ENCODE measurements around the gene SF3B6. TPM values are rescaled to one million over a fixed set of nuclear protein-coding genes. Genes with fewer than 3 reads are reported as not detected.
A peak's percentile ranks its signal among the peaks of the same experiment; 100 is the strongest.
"Not testable (repeated sequence)": the region's sequence is repeated elsewhere in the genome, so short reads cannot be mapped to it uniquely, and the experiment has no call there.

Gene SF3B6
- total RNA-seq, 1 donor from 2014 or later: 124 TPM

DNA sequence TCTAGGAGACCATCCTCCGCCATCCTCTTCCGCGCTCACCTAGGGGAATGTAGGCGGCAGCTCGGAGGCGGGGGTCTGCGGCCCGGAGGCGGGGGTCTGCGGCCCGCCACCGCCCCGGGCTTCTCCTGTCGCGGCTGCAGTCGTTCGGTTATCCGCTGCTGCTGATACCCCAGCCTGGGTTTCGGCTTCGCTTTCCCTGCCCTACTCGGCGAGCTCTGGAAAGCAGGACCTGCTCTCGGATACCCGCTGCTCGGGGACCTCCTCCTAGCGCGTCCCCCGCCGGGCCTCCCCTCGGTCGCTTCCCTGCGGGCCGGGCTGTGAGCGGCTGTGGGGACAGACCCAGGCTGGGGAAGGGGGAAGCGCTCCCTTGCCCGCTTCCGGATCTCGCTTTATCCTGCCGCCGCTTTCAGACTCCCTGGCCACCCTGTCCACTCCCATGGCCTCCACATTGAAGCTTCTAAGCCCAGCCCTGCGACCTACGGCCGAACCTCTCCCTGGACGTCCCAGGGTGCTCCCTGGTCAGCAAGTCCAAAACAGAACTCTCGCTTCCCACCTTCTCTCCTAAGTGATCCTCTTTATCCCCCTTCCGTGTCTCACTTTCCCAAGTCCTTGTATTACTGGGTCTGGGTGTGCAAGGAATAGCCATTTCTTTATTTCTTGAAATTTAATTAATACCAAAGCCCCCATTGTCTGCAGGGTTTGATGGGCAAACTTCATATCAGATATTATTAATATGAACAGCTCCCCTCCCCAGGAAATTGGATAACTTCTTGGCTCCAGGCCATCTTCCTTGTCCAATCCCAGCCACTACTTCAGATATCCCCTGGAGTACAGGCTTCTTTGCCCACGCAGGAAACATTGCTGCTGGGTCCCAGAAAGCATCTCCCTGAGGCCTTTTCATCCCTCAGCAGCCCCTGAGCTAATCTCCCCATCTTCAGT, 25.8 kb downstream of the SF3B6 start:
- DNase-seq: no peak

DNA sequence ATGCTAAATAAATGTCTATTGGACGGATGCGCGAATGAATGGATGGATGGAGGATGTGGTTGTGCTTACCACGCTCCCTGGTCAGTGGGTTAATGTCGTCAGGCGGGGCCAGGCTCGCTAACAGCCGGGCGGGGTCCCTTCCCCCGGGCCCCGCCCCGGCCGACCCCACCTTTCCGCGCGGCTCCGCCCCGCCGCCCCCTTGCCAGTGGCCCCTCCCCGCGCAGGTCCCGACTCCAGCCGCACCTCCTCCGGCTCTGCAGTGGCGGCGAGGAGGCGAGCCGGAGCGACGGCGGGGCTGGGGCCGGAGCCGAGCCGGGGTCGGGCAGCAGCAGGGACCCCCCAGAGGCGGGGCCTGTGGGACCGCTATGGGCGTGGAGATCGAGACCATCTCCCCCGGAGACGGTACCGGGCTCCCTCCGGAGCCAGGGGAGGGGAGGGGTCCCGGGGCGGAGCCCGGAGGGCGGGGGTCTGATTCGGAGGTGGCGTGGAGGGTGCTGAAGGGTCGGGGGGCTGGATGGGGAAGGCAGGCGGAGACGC, 26.6 kb downstream of the SF3B6 start, which contains the start of gene FKBP1B:
Gene FKBP1B, plus strand, starts transcription at position 257 of the 537 bp plus-strand sequence. Its CDS starts 109 bp downstream, at position 366.
- peak; percentile 24 for DNase-seq

DNA sequence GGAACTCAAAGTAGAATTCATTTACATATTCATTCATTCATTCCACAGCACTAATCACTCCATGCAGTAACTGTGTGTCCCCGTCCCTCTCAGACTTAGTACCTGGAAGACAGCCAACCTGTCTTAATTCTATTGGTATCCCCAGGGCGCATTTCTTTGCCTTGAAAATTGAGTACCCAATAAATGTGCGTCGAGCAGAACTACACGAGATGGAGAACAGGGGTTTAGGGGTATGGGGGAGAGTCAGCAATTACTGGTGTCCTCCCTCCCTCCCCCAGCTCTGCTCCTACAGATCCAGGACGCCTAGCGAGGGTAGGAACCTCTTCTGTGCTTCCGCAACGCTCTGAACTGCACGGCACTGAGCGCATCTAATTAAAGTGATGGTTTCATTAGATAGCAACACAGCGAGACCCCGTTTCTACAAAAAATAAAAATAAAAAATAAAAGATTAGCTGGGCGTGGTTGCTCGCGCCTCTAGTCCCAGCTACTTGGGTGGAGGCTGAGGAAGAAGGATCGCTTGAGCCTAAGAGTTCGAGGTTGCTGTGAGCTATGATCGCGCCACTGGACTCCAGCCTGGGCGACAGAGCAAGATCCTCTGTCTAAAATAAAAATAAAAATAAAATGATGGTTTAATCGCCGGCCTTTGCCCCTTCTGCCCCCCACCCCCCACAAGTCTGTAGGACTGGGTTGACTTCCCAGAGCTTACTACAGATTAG, 27.2 kb downstream of the SF3B6 start:
- no peak for DNase-seq

DNA sequence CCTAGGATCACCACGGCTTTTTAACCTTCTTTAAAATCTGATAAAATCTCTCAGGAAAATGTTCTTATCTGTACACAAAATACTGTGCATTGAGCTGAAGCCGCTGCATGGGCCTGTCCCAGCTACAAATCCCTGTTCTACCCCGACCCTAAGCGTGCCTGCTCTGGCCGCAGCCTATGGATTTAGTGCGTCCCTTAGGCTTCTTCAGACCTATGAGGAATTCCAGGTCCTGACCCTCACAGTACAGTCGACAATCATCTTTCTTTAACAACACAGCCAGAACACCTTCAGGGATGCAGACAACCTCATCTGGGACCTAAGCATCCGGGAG, 28.5 kb downstream of the SF3B6 start:
- DNase-seq: no peak

DNA sequence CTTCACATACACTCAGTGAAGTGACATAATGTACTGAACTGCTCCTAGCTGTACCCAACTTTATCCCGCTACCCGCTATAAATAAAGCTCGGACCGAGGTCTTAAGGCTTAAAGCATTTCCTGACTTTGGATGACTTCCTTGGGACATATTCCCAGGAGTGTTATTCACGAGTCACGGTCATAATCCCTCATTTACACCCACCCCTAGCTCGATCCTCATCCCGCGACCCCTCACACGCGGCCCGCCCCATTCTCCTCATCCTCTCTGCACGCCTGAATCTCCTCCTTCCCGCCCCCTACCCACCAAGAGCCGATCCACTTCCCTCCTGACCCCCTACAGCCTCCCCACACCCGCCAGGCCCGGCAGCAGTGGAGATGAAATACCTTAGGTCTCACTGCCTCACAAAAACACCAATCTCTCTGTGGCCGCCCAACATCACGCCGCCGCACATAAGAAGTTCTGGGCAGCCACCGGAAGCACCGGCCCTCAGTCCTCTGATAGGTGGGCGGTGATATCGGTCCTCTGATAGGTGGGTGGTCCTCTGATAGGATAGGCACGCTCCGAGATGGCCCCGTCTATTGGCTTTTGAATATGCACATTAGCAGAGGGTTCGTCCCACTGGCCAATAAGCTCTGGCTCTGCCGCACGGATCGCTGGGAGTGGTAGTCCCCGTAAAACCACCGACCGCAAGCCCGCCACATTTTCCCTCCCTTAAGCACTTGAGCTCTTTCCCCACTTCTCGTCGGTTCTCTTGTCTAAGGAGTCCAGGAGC, 29.0 kb downstream of the SF3B6 start, which contains the start of gene WDCP:
Gene WDCP, minus strand, starts transcription at position 462 of the 773 bp plus-strand sequence. CDS start 7,897 bp downstream, outside the sequence.
- DNase-seq: peak; percentile 97

DNA sequence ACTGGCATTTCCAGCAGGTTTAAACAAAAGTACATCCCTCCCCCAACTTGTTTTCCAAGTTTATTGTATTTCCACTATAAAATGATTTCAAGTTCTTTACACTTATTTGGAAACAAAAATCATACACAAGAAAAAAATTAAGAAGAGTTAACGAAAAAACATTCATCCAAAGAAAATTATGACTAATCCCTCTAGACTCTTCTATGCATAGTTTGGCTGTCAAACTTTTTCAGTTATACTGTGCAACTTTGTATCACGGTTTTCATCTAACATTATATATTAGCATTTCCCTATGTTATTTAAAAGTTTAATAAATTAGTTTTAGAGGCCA, 29.6 kb downstream of the SF3B6 start:
- DNase-seq: no peak

DNA sequence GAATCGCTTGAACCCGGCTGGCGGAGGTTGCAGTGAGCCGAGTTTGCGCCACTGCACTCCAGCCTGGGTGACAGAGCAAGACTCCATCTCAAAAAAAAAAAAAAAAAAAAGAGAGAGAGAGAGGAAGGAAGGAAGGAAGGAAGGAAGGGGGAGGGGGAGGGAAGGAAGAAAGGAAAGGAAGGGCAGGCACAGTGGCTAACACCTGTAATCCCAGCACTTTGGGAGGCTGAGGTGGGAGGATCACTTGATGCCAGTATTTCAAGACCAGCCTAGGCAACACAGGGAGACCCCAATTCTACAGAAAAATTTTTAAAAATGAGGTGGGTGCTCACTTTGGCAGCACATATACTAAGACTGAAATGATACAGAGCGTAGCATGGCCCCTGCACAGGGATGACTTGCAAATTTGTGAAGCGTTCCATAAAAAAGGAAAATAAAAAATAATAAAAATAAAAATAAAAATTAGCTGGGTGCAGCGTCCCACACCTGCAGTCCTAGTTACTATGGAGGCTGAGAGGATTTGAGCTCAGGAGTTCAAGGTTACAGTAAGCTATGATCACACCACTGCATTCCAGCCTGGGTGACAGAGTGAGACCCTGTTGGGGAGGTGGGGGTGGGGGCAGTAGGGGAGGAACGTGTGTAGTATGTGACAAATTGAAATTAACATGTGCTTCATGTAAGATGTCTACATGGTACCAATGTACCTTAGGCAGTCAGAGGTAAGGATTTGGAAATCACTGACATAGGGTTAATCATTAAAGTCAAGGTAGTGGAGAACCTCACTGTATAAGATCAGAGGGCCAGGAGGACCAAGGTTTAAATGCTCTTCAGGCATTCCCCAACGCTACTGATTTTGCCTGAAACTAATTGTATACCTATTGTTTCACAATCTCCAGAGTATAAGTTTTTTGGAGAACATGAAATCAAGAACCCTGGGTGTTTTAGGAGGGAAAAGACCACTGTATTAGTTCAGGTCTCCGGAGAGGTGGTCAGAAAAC, 30.3 kb downstream of the SF3B6 start:
- no peak for DNase-seq

DNA sequence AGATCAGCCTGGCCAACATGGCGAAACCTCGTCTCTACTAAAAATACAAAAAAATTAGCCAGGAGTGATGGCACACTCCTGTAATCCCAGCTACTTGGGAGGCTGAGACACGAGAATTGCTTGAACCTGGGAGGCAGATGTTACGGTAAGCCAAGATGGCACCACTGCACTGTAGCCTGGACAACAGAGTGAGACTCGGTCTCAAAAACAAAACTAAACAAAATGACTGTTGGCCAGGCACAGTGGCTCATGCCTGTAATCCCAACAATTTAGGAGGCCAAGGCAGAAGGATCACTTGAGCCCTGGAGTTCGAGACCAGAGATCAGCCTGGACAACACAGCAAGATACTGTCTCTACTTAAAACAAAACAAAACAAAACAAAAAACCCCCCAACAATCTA, 33.0 kb downstream of the SF3B6 start:
- not testable (repeated sequence) for DNase-seq

DNA sequence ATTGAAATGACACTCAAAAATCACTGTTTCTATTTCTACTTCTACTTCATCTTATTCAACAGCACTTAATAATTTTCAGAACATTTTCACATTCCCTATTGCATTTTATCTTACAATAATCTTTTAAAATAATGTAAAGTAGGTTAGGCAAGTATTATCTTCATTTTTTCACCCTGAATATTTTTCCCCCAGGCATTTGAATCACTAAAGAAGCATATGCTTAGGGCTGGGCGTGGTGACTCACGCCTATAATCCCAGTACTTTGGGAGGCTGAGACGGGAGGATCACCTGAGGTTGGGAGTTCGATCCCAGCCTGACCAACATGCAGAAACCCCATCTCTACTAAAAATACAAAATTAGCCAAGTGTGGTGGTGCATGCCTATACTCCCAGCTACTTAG, 35.6 kb downstream of the SF3B6 start:
- DNase-seq: no peak

DNA sequence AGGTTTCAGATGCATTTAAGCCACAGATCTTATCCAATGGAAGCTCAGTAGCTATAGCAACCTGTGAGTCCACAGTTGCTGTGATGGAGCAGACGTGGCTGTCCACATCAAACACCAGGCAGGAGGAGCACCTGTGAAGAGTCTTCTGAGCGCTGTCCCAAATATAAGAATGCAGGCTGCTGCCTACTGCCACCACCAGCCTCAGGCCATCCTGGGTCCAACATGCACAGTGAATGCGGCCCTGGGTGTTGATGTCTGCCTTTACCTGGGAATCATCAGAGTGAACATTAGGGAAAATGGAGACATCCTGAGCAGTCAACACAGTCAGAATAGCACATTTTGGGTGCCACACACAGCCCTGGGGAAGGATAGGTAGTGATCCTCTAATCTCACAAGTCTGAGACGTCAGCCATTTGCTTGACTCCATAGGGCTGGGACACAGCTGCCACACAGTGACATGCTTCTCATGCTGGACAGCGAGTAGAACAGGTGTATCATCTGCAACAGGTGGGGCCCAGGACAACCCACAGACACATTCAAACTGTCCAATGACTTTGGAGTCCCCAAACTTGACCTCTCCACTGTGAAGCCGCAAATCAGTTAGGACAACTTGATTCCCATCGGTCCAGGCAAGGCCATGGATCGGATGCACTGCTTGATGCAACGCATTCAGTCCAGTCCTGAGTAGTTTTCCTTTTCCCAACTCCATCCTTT, 37.2 kb downstream of the SF3B6 start:
- no peak for DNase-seq

DNA sequence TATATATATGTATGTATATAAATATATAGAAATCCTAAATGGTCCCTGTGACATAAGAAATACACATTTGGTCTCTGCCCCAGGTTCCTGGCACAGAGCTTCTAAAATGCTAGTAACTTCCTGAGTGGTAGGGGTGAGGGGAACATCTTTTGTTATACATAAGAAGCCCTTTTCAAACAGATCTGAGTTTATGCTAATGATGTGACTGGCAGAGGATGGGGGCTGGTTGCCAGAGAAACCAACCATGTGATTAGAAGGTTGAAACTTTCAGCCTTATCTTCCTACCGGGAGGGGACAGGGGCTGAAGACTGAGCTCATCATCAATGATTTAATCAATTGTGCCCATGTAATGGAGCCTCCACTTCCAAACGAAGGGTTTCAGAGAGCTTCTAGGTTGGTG, 49.9 kb downstream of the SF3B6 start:
- DNase-seq: no peak

DNA sequence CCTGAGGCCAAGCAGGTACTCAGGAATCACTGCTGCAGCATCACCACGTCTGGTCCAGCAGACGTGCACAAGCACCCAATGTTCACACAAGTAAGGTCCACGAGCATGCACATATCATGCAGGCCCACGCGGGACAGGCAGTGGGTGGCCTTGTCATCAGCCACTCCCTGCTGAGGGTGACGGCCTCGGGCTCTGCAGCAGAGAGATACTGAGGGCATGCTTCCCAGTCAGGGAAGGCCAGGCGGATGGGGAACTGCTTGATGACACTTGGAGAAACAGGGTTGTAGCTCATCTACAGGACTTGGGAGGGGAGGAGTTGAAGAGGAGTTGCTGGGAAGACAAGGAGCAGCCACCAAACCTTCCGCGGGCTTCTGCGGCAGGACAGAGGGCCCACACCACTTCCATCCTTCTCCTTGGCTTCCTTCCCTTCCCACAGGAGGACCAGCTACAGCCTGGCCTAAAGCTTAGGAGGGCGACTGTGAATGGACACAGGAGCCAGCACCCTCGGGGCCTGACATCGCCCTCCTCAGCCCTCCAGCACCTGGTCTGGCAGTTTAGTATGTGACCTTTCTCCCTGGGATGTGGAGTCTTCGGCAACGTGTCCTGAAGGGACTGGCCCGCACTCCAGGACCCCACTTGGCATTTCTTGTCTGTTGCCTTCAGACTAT, 51.0 kb downstream of the SF3B6 start:
- no peak for DNase-seq

DNA sequence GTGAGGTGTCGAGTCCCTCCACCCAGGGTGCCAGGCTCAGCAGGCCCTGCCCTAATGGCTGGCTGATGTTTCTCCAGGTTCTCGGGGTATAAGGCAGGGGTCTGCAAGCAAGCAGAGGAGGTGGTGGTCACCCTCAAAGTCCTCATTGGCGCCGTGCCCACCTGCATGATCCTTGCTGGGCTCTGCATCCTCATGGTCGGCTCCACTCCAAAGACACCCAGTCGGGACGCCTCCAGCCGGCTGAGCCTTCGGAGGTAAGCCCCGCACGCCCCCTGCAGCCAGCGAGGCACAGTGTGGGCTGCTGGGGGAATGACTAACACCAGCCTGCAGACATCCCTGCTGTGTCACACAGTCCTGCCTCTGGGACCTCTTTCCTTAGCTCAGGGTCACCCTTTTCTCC, 52.1 kb downstream of the SF3B6 start:
- DNase-seq: no peak

DNA sequence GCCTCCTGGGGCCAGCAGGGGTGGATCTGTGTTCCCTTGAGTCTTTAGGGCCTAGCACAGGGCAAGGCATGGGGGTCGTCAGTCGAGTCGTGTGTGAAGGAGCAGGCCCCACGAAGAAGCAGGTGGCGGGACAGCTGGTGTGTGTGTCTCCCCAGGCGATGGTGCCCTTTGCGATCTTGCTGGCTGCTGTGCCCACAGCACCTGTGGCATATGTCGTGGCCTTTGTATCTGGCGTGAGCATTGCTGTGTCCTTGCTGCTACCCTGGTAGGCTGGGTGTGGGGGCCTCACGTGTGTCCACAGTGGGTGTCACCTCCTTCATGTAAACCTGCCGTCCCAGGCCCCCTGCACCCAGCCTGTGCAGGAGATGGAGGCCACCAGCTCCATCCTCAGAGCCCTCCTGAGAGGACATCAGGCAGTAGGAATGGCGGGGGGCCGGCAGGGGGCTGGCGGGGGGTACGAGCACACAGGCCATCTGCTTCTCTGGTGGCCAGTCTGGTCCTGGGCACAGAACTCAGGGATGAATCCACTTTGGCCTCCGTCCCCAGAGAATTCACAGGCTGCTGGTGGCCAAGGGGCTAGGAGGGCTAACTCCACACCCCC, 53.1 kb downstream of the SF3B6 start:
- no peak for DNase-seq

DNA sequence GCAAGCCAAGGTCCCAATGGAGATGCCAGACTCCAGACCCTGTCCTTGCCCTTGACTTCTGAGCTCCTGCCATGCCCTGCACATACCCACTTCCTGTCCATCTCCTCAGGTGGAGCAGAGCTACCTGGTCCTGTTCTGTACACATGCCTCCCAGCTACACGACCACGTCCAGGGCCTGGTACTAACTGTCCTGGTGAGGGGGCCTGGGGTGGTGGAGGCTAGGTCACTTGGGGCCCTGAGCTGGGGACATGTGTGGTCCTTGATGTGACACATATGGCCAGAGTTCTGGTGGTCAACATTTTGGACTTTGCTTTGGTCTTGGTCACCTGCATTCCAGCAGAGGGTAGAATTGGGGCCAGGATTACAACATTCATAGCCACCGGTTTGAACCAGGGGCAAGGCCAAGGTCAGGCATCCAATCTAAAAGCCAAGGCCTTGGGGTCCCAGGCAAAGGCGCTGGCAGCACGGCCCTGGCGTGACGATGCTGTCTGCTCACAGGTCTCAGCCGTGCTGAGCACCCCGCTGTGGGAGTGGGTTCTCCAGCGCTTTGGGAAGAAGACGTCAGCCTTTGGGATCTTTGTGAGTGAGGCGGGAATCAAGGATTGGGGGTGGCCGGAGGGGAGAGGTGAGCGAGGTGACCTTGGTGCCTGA, 53.7 kb downstream of the SF3B6 start:
- no peak for DNase-seq

DNA sequence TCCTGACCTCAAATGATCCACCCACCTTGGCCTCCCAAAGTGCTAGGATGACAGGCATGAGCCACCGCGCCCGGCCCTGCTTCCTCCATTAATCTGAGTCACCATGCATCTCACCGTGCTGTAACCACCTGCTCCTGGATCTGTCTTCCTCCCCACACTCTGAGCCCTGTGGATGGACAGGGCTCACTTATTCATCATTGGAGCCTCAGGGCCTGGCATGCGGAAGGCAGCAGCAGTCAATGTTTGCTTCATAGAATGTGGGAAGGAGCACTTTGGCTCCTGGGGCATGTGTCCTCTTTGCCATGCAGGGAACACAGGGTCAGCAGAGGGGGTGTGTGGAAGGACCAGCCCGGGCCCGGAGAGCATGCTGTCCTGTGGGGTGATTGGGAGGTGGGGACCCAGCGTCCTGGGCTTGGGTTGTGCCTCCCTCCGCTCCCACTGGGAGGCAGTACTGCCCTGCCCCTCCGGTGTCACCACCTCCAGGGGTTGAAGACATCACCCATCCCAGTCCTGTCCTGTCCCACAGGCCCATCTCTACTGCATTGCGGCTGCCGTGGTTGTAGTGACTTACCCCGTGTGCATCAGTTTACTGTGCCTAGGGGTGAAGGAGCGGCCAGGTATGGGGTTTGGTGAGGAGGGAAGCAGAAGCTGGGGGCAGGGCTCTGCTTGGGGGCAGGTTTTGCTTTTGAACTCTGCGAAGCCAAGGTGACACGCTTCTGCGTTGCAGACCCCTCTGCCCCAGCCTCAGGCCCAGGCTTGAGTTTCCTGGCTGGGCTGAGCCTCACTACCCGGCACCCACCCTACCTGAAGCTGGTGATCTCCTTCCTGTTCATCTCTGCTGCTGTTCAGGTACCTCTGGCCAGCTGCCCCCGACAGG, 54.8 kb downstream of the SF3B6 start:
- no peak for DNase-seq

DNA sequence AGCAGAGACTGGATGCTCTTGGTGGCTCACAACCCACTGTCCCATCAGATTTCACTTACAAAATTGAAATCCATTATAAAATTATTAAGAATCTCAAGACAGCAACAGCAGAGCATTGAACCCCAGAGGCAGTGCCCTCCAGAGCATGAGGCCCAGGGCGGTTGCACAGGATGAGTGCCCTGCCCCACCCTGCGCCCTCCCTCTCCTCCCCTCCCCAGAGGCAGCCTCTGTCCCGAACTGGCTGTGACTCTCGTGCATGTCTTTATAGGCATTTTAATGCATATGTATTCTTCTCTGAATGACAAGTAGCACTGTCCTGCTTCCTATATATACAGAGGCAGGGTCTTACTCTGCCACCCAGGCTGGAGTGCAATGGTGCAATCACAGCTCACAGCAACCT, 55.9 kb downstream of the SF3B6 start:
- DNase-seq: no peak

DNA sequence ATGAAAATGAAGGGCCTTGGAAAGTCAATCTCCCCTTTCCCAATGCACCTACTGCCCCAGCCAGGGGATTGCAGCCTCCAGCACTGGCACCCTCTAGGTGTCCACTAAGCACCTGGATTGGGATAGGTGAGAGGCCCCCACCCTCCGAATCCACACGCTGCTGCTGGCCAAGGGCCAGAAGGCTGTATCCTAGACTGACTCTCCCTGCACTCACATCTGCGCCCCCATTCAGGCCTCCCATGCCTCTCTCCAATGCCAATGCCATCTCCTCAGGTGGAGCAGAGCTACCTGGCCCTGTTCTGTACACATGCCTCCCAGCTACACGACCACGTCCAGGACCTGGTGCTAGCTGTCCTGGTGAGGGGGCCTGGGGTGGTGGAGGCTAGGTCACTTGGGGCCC, 56.4 kb downstream of the SF3B6 start:
- no peak for DNase-seq

Measured in occipital lobe (tissue), 2 donors.